Lower leg skin (tissue), 3 donors: ENCODE measurements around the gene AXL.

Experiments
- CTCF ChIP-seq, 3 donors: fragments of 450-650 bp; IDR thresholded peaks; one replicate each; pipeline ENCODE4 v1.5.1; 2016; ENCODE audit warnings: antibody characterized with exemption in 3 of 3, mild to moderate bottlenecking in 3 of 3, moderate library complexity in 2 of 3
- POLR2A ChIP-seq, 2 donors: fragments of 450-650 bp; IDR thresholded peaks; one replicate each; pipeline ENCODE4 v1.6.1; 2016 to 2017; ENCODE audit warnings: antibody characterized with exemption in 2 of 2, mild to moderate bottlenecking in 1 of 2, moderate library complexity in 1 of 2

- no peak for TF ChIP-seq CTCF (IDR thresholded peaks at IDR 0.05)
- TF ChIP-seq POLR2A (IDR thresholded peaks at IDR 0.05): no peak
These were observed 5.6 kb downstream of the AXL start for GRCh38 chr19:41224632-41225031.
